Tongue (tissue), 2 donors: ENCODE data around the gene GGTA1. TPM values are rescaled to one million over a fixed set of nuclear protein-coding genes. Genes with fewer than 3 reads are reported as not detected.
A peak's percentile ranks its signal among the peaks of the same experiment; 100 is the strongest.
"Not testable (repeated sequence)": the region's sequence is repeated elsewhere in the genome, so short reads cannot be mapped to it uniquely, and the experiment has no call there.

Experiments
- DNase-seq: peaks from one replicate; pipeline ENCODE4 v3.0.0-alpha.2; 2015
- total RNA-seq: library from RNA; depleted of rRNA; stranded (reverse); fragments of >200 nt; gene quantifications from one replicate; pipeline ENCODE4 v1.2.3, GENCODE V29; 2014

GGTA1 gene
- total RNA-seq, 1 donor from 2014 or later = 6.9 TPM

- peak; percentile 64 for DNase-seq
Measured at GRCh38 chr9:121498487-121499176, 1.0 kb downstream of the GGTA1 start.

GRCh38 chr9:121498150-121498486 is 1.5 kb downstream of the GGTA1 start:
- peak; percentile 93 for DNase-seq

GRCh38 chr9:121495976-121496375 is 3.7 kb downstream of the GGTA1 start:
- no peak for DNase-seq

- DNase-seq = no peak
Measured at GRCh38 chr9:121494192-121494591, 5.5 kb downstream of the GGTA1 start.

- DNase-seq = peak; percentile 77
Measured at GRCh38 chr9:121491111-121491510, 8.5 kb downstream of the GGTA1 start.

- no peak for DNase-seq
Measured at GRCh38 chr9:121489344-121489743, 10.3 kb downstream of the GGTA1 start.

- DNase-seq = no peak
Measured at GRCh38 chr9:121486043-121486442, 13.6 kb downstream of the GGTA1 start.

GRCh38 chr9:121485623-121486022 is 14.0 kb downstream of the GGTA1 start:
- no peak for DNase-seq

GRCh38 chr9:121484651-121485446 is 14.8 kb downstream of the GGTA1 start:
- DNase-seq = peak; percentile 29

GRCh38 chr9:121483473-121484031 is 16.1 kb downstream of the GGTA1 start:
- DNase-seq = peak; percentile 26

- DNase-seq = no peak
Measured at GRCh38 chr9:121483049-121483448, 16.6 kb downstream of the GGTA1 start.

- peak; percentile 18 for DNase-seq
Measured at GRCh38 chr9:121478816-121479676, 20.6 kb downstream of the GGTA1 start.

- no peak for DNase-seq
Measured at GRCh38 chr9:121476156-121476555, 23.5 kb downstream of the GGTA1 start.

GRCh38 chr9:121474231-121474947 is 25.3 kb downstream of the GGTA1 start:
- DNase-seq = no peak

- DNase-seq = no peak
Measured at GRCh38 chr9:121473229-121473628, 26.4 kb downstream of the GGTA1 start.

GRCh38 chr9:121472446-121472845 is 27.2 kb downstream of the GGTA1 start:
- DNase-seq = no peak

- no peak for DNase-seq
Measured at GRCh38 chr9:121466142-121466541, 33.5 kb downstream of the GGTA1 start.

GRCh38 chr9:121464968-121465367 is 34.7 kb downstream of the GGTA1 start:
- no peak for DNase-seq

- DNase-seq = peak; percentile 46
Measured at GRCh38 chr9:121463026-121463807, 36.4 kb downstream of the GGTA1 start.

- no peak for DNase-seq
Measured at GRCh38 chr9:121459513-121459912, 40.1 kb downstream of the GGTA1 start.

- DNase-seq = not testable (repeated sequence)
Measured at GRCh38 chr9:121458449-121458848, 41.2 kb downstream of the GGTA1 start.
